SK-MEL-5 (cell line): ENCODE data around the gene GPR83. TPM values are rescaled to one million over a fixed set of nuclear protein-coding genes. Genes with fewer than 3 reads are reported as not detected.
A peak's percentile ranks its signal among the peaks of the same experiment; 100 is the strongest.

Source experiments
- DNase-seq: peaks from one replicate; pipeline ENCODE4 v3.0.0-alpha.2; 2016; ENCODE audit warnings: low read depth, low spot score
- in situ Hi-C: cut with HindIII; loops from 2 replicates; pipeline ENCODE4 v1.10.0; 2016; ENCODE audit warnings: low sequenced_read_pairs, high pct_unique_total_duplicates, low pct_unique_long_range_greater_than_20kb
- polyA plus RNA-seq, 2 experiments: library from polyadenylated mRNA; depleted of rRNA; stranded (reverse); fragments of >200 nt; gene quantifications; 2 replicates each; pipeline ENCODE4 v1.2.3, GENCODE V29; 2015
- total RNA-seq: library from RNA; depleted of rRNA; stranded (reverse); fragments of >200 nt; shearing (Covaris generic); gene quantifications from 2 replicates; pipeline ENCODE4 v1.2.3, GENCODE V29; 2014; rRNA removed

GPR83 gene
- 0.03 TPM in 1 of 2 replicates, not detected in the other for total RNA-seq
- 0.01 and 0.06 TPM in 2 replicates for polyA plus RNA-seq (2015; cell fraction: cytosol; rRNA removed)
- 0.44 and 1.7 TPM in 2 replicates for polyA plus RNA-seq (2015; cell fraction: nucleus; rRNA removed)

- in situ Hi-C loops, result no loop called here
- DNase-seq, result no peak
Observed at GRCh38 chr11:94400839-94401772, at the start of gene GPR83. TSS of gene GPR83 (minus strand) at chr11:94401419. CDS start at chr11:94401247, 172 bp downstream.

GRCh38 chr11:94450048-94450447 is 48.8 kb upstream of the GPR83 start:
- in situ Hi-C loops, result no loop called here
- DNase-seq, result no peak

- DNase-seq, result no peak
- in situ Hi-C loops, result no loop called here
Observed at GRCh38 chr11:94449437-94449836, 48.2 kb upstream of the GPR83 start.

- in situ Hi-C loops, result no loop called here
- no peak for DNase-seq
Observed at GRCh38 chr11:94449029-94449428, 47.8 kb upstream of the GPR83 start.

- no peak for DNase-seq
- in situ Hi-C loops, result no loop called here
Observed at GRCh38 chr11:94447149-94447548, 45.9 kb upstream of the GPR83 start.

- in situ Hi-C loops, result no loop called here
- DNase-seq, result no peak
Observed at GRCh38 chr11:94445641-94446040, 44.4 kb upstream of the GPR83 start.

GRCh38 chr11:94433049-94433448 is 31.8 kb upstream of the GPR83 start:
- DNase-seq, result no peak
- in situ Hi-C loops, result no loop called here

GRCh38 chr11:94424662-94425061 is 23.4 kb upstream of the GPR83 start:
- in situ Hi-C loops, result no loop called here
- DNase-seq, result no peak

- DNase-seq, result no peak
- in situ Hi-C loops, result no loop called here
Observed at GRCh38 chr11:94424011-94424410, 22.8 kb upstream of the GPR83 start.

- in situ Hi-C loops, result no loop called here
- DNase-seq, result no peak
Observed at GRCh38 chr11:94423507-94423906, 22.3 kb upstream of the GPR83 start.

GRCh38 chr11:94418123-94418765 is 17.0 kb upstream of the GPR83 start:
- in situ Hi-C loops, result no loop called here
- DNase-seq, result no peak

GRCh38 chr11:94417386-94417987 is 16.3 kb upstream of the GPR83 start:
- DNase-seq, result peak; percentile 59
- in situ Hi-C loops, result no loop called here

GRCh38 chr11:94405062-94405833 is 4.0 kb upstream of the GPR83 start:
- in situ Hi-C loops, result no loop called here

GRCh38 chr11:94402355-94402754 is 1.1 kb upstream of the GPR83 start:
- in situ Hi-C loops, result no loop called here
- no peak for DNase-seq

More at GRCh38 chr11:94405062-94405833, 4.0 kb upstream of the GPR83 start:
- peak; percentile 80 for DNase-seq

GRCh38 chr11:94401773-94402265 is 600 bp upstream of the GPR83 start:
- no peak for DNase-seq
- in situ Hi-C loops, result no loop called here

GRCh38 chr11:94400457-94400838 is 771 bp downstream of the GPR83 start:
- in situ Hi-C loops, result no loop called here
- DNase-seq, result no peak

GRCh38 chr11:94400050-94400449 is 1.2 kb downstream of the GPR83 start:
- in situ Hi-C loops, result no loop called here
- no peak for DNase-seq
